Endothelial cell of umbilical vein (primary cell): ENCODE results near the gene DNAH11. TPM values are rescaled to one million over a fixed set of nuclear protein-coding genes. Genes with fewer than 3 reads are reported as not detected.

ENCODE experiments used
- BruUV-seq: library from RNA; stranded (reverse); fragments of 400-500 nt; replicated peaks from 2 replicates; lab custom pipeline; 2021; lab: Mats Ljungman, UMichigan
- CTCF ChIA-PET: fragments of 300-600, 350-600 bp; sonication (Branson Sonifier 250); formaldehyde crosslinking; loops from one replicate; lab custom pipeline; 2021; ENCODE audit warnings: antibody characterized with exemption, inconsistent platforms; lab: Charles Lee
- POLR2A ChIA-PET: fragments of 300-600, 350-600 bp; sonication (Branson Sonifier 250); formaldehyde crosslinking; loops from one replicate; lab custom pipeline; 2021; ENCODE audit warnings: antibody characterized with exemption, inconsistent platforms; lab: Charles Lee
- DNase-seq: peaks from one replicate; pipeline ENCODE4 v3.0.0-alpha.2; 2011; ENCODE audit warnings: low read depth, low spot score
- FAIRE-seq: peaks from 2 replicates; lab custom pipeline; 2011; peaks lifted over from hg19 to GRCh38; lab: Jason Lieb, UNC
- H2AFZ ChIP-seq: 2 replicates; pipeline ENCODE4 v1.6.0; 2012; ENCODE audit warnings: low read depth, low read length, control low read depth, inconsistent platforms
- H3K27ac ChIP-seq: 2 replicates; pipeline ENCODE4 v1.5.1; 2011; ENCODE audit warnings: low read depth, mild to moderate bottlenecking, control low read depth, low read length, moderate library complexity; ENCODE audit not compliant: insufficient read depth
- H3K27me3 ChIP-seq, 2 experiments: 2 replicates each; pipeline versions ENCODE4 v1.6.0 to v1.6.1; 2011; ENCODE audit warnings: low read length in 2 of 2, mixed read lengths in 1 of 2; ENCODE audit not compliant: control insufficient read depth in 2 of 2, insufficient read depth in 2 of 2
- H3K36me3 ChIP-seq, 2 experiments: 2 replicates in 1 of 2; 3 replicates in 1 of 2; pipeline ENCODE4 v1.5.1; 2011; ENCODE audit warnings: low read length in 2 of 2, mild to moderate bottlenecking in 1 of 2, moderate library complexity in 1 of 2; ENCODE audit not compliant: control insufficient read depth in 2 of 2, insufficient read depth in 2 of 2; ENCODE audit errors: extremely low read depth in 1 of 2
- H3K4me1 ChIP-seq: 3 replicates; pipeline ENCODE4 v1.5.1; 2011; ENCODE audit warnings: mild to moderate bottlenecking, low read length; ENCODE audit not compliant: control insufficient read depth, insufficient read depth; ENCODE audit errors: extremely low read depth
- H3K4me2 ChIP-seq: 2 replicates; pipeline ENCODE4 v1.6.1; 2011; ENCODE audit warnings: low read length, control low read depth, mixed read lengths; ENCODE audit not compliant: insufficient read depth
- H3K4me3 ChIP-seq, 3 experiments: fragments of 200-600 bp in 1 of 3; sonication (generic), shearing (Covaris generic) in 1 of 3; replicated peaks in 1 of 3; 2 replicates each; pipeline ENCODE4 v1.5.1; 2011 to 2016; ENCODE audit warnings: control low read depth in 3 of 3, low read length in 3 of 3, mild to moderate bottlenecking in 2 of 3, inconsistent platforms in 1 of 3, low read depth in 1 of 3, moderate library complexity in 1 of 3; ENCODE audit not compliant: insufficient read depth in 1 of 3
- H3K79me2 ChIP-seq: 2 replicates; pipeline ENCODE4 v1.6.0; 2012; ENCODE audit warnings: low read length, inconsistent platforms; ENCODE audit not compliant: control insufficient read depth, insufficient read depth
- H3K9ac ChIP-seq: replicated peaks from 2 replicates; pipeline ENCODE3; 2011; ENCODE audit warnings: low read length, control low read depth; ENCODE audit not compliant: insufficient read depth; ENCODE audit errors: extremely low read depth
- H3K9me1 ChIP-seq: replicated peaks from 3 replicates; pipeline ENCODE4 v1.6.0; 2011; ENCODE audit warnings: mild to moderate bottlenecking, low read length; ENCODE audit not compliant: control insufficient read depth, insufficient read depth; ENCODE audit errors: extremely low read depth
- H3K9me3 ChIP-seq: replicated peaks from 2 replicates; pipeline ENCODE4 v1.5.1; 2012; ENCODE audit warnings: low read length, inconsistent platforms; ENCODE audit not compliant: control insufficient read depth, insufficient read depth
- H4K20me1 ChIP-seq: replicated peaks from 2 replicates; pipeline ENCODE3; 2011; ENCODE audit warnings: mild to moderate bottlenecking, low read length; ENCODE audit not compliant: control insufficient read depth, insufficient read depth; ENCODE audit errors: extremely low read depth
- CTCF ChIP-seq, 2 donors: IDR thresholded peaks; 1 replicate in 1 of 2; 2 replicates in 1 of 2; pipeline ENCODE4 v1.5.1; 2011; ENCODE audit warnings: low read length in 2 of 2, mild to moderate bottlenecking in 2 of 2, moderate library complexity in 2 of 2, control low read depth in 1 of 2, inconsistent platforms in 1 of 2, low read depth in 1 of 2; ENCODE audit not compliant: insufficient read depth in 1 of 2; ENCODE audit errors: extremely low read depth in 1 of 2
- EZH2 ChIP-seq: IDR thresholded peaks from 2 replicates; pipeline ENCODE4 v1.6.1; 2012; ENCODE audit warnings: borderline replicate concordance, low read depth, mild to moderate bottlenecking, moderate library complexity, low read length, inconsistent platforms; ENCODE audit not compliant: severe bottlenecking
- FOS ChIP-seq: IDR thresholded peaks from 2 replicates; pipeline ENCODE4 v1.6.1; 2011; ENCODE audit warnings: mild to moderate bottlenecking, low read length, moderate library complexity, borderline replicate concordance; ENCODE audit not compliant: insufficient read depth
- GATA2 ChIP-seq: IDR thresholded peaks from 2 replicates; pipeline ENCODE4 v1.7.0; 2011; ENCODE audit warnings: low read depth, mild to moderate bottlenecking, moderate library complexity, mixed read lengths, low read length; ENCODE audit not compliant: insufficient read length, insufficient read depth
- JUN ChIP-seq: IDR thresholded peaks from 2 replicates; pipeline ENCODE4 v1.6.1; 2011; ENCODE audit warnings: borderline replicate concordance, low read depth; ENCODE audit not compliant: insufficient read length, insufficient read depth
- MAX ChIP-seq: IDR thresholded peaks from 2 replicates; pipeline ENCODE4 v1.6.1; 2011; ENCODE audit not compliant: insufficient read depth, insufficient read length
- MYC ChIP-seq: IDR thresholded peaks from one replicate; pipeline ENCODE4 v1.6.1; 2011; ENCODE audit warnings: mild to moderate bottlenecking, low read depth, low read length
- POLR2A ChIP-seq: IDR thresholded peaks from 2 replicates; pipeline ENCODE4 v1.6.1; 2012; ENCODE audit warnings: low read depth, mild to moderate bottlenecking, control low read depth, low read length
- POLR2AphosphoS5 ChIP-seq: IDR thresholded peaks from 2 replicates; pipeline ENCODE4 v1.6.1; 2012; ENCODE audit warnings: low read depth, mild to moderate bottlenecking, control low read depth, low read length, moderate library complexity; ENCODE audit not compliant: insufficient read depth
- dilution Hi-C: fragments of 300-500 bp; cut with MboI; formaldehyde crosslinking; loops from one replicate; pipeline ENCODE4 v1.15.0; 2019; ENCODE audit warnings: low sequenced_read_pairs; ENCODE audit not compliant: extremely low pct_ligation_motif_present
- intact Hi-C: fragments of 100-400 bp; cut with micrococcal nuclease; formaldehyde crosslinking; loops from one replicate; pipeline ENCODE4 v1.10.0; 2022
- polyA plus RNA-seq, 4 experiments: library from polyadenylated mRNA; depleted of rRNA in 3 of 4; stranded (reverse) in 3 of 4; unstranded in 1 of 4; fragments of >200 nt; gene quantifications; 2 replicates each; pipeline versions ENCODE4 v1.2.1 to v1.2.3, GENCODE V29; 2011 to 2012; ENCODE audit warnings: missing spikeins in 1 of 4
- total RNA-seq: library from RNA; stranded (reverse); gene quantifications from 2 replicates; pipeline ENCODE4 v1.2.3, GENCODE V29; 2021

DNAH11 gene
- total and polyA plus RNA-seq, 2 donors (not counting 3 experiments of a cell fraction or from before 2014, with no cell fraction given): 0.69 to 0.91 TPM

DNA sequence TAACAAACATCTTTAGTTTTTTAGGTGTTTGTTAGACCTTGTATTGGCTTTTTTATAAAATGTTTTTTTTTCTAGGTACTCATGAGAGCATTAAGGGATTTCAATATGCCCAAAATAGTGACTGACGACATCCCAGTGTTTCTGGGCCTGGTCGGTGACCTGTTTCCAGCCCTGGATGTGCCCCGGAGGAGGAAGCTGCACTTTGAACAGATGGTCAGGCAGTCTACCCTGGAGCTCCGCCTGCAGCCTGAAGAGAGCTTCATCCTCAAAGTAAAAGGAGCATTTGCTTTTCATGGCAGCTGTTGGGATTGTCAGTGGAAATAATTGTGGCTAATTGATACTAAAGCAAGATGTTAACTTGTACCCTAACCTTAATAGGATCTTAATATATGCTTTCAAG lies 161.5 kb downstream of the DNAH11 start:
- intact Hi-C loops: no loop called here
- H3K4me3 ChIP-seq: no peak overlapping the region
- POLR2A ChIA-PET: no interaction called here
- no peak overlapping the region for H2AFZ ChIP-seq
- BruUV-seq: no TSS peak
- no peaks in the 10 kb centered on the region for H3K9me3 ChIP-seq
- H4K20me1 ChIP-seq: no peaks in the 10 kb centered on the region
- H3K4me2 ChIP-seq: no peak overlapping the region
- H3K9ac ChIP-seq: no peak overlapping the region
- no peaks in the 10 kb centered on the region for H3K36me3 ChIP-seq
- no peaks in the 10 kb centered on the region for H3K79me2 ChIP-seq
- no peaks in the 10 kb centered on the region for H3K4me1 ChIP-seq
- H3K27ac ChIP-seq: no peak overlapping the region
- no peak for DNase-seq
- FAIRE-seq: no peak
- no peaks in the 10 kb centered on the region for H3K27me3 ChIP-seq
- TF ChIP-seq FOS (no peak), POLR2A (no peak), JUN (no peak), MYC (no peak), CTCF (IDR thresholded peaks at IDR 0.05; ENCODE audit: extremely low read depth in 1 of 2, insufficient read depth in 1 of 2, low read depth in 1 of 2, low read length in 2 of 2) (no peak), POLR2AphosphoS5 (no peak), GATA2 (no peak), MAX (no peak), EZH2 (no peak)
- H3K9me1 ChIP-seq: no peaks in the 10 kb centered on the region
- CTCF ChIA-PET: no interaction called here
- dilution Hi-C loops: no loop called here
